Measurements from ENCODE around the gene BORCS5.
"Not testable (repeated sequence)": the region's sequence is repeated elsewhere in the genome, so short reads cannot be mapped to it uniquely, and the experiment has no call there.

BORCS5 gene

DNA sequence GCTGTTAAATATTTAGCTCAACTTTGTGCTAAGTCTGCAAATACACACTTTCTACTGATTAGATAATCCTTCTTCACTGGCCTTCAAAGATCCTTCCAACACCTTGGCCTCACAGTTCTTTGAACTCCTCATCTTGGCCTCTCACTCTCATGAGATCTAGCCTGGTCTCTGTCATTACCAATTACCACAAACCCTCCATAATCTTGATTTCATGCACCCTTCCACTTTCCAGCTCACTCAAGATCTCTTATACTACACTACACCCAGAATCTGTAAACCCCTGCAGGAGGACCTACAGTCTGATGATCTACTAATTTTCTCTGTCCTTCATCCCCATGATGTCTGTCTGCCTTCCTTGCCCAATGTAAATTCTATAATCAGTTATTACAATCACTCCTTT, 134.7 kb downstream of the BORCS5 start:
- FAIRE-seq, result no peak

DNA sequence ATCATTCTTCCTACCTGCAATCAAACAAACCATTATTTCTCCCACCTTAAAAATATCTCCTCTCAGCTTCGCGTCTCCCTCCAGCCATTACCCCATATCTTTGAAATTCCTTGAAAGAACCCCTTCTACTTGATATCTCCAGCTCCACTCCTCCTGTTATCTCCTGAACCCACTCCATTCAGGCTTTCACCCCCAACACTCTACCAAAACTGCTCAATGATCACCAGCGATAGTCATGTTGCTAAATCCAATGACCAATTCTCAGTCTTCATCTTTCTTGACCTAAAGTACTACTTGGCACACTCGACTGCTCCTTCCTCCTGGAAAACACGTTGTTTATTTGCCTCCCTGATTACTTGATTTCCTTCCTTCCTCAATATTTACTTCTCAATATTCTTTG, 135.7 kb downstream of the BORCS5 start:
- no peak for FAIRE-seq

DNA sequence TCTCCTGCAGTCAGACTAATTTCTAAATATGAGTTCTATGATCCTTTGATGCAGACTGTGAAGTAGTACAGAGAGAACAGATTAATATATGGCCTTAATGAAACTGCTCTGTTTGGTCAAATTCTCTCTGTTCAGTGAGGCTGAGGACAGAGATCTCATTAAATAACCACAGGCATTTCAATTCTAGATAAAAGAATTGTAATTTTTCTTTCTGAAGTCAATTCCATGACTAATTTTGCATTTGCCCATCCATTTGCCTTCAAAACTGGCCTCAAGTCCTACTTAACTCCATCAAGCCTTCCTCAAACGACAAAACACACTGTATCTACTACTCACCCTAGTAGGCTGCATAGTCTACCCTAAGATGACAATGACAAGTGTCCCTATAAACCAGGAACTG, 138.7 kb downstream of the BORCS5 start:
- FAIRE-seq, result no peak

DNA sequence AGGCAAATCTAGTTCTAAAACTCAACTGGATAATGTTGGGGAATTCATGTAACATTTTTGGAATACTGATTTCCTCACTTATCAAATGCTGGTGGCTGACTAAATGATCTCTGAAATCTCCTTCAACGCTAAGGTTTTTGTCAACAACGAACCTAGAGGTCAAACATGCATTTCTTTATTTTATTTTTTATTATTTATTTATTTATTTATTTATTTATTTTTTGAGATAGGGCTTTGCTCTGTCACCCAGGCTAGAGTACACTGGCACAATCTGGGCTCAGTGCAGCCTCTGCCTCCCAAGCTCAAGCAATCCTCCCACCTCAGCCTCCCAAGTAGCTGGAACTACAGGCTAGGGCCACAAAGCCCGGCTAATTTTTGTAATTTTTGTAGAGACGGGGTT, 141.3 kb downstream of the BORCS5 start:
- FAIRE-seq, result no peak

DNA sequence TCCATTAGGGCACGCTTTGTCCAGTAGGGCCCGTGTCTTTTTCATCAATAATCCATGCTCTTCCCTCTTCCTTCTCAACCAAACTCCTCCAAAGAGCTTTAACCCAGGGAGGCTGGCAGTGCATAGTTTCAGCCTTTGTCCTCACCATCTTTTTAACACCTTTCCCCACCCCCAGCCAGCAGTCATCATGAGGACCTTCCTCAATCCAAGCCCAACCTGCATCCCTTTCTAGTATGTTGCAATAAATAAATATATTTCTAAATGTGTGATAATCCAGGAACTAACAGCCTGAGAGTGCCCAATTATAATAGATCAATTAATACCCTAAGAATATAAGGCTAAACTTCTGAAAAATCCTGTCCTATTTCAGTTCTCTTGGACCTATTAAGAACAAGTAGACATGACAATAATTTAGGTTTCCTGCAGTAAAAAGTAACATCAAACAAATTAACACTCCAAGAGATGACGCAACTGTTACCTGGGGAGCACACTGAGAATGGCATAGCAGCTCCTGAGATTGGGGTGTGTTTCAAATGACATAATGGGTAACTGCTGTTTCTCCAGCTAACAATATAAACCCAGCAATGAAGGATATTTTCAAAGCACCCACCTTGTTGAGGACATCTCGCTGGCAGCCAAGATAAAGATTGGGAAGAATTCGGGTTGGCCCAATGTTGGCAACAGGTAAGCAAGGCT, 143.2 kb downstream of the BORCS5 start:
- FAIRE-seq, result no peak

DNA sequence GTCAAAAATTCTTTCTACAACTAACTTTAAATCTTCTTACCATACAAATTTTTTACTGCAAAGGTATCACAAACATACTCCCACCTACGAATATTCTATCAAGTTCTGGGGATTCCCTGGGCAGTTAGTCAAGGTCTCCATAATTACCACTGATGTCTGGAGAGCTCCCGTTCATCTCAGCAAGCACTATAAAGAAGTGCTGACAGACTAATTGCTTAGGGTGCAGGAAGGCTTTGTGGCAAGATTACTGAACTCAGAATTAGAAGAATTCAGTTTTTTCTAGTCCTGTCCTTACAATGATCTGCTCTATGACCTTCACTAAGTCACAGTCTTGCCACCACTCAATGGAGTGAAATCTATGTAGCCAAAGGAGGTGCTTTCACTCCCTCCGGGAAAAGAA, 144.2 kb downstream of the BORCS5 start:
- FAIRE-seq, result no peak

DNA sequence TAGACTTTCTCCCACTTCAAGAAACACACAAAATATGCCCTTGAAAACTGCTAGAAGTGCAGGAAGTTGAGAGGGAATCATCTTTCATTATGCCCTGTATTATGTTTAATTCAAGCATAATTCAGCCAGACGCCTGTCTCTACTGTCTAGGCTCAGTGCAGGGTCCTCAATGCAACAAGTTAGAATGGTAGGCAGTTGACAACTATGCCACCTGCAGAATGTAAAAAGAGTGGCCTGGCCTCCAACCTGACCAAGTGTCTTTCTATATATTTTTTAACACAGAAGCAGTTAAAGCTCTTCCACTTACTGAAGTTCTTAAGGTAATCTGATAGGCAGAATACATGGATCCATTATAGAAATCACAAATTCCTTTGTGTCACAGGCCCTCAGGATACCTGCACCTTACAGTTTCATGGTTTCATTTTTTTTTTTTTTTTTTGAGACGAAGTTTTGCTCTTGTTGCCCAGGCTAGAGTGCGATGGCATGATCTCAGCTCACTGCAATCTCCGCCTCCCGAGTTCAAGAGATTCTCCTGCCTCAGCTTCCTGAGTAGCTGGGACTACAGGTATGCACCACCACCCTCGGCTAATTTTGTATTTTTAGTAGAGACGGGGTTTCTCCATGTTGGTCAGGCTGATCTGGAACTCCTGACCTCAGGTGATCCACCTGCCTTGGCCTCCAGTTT, 145.4 kb downstream of the BORCS5 start:
- not testable (repeated sequence) for FAIRE-seq

DNA sequence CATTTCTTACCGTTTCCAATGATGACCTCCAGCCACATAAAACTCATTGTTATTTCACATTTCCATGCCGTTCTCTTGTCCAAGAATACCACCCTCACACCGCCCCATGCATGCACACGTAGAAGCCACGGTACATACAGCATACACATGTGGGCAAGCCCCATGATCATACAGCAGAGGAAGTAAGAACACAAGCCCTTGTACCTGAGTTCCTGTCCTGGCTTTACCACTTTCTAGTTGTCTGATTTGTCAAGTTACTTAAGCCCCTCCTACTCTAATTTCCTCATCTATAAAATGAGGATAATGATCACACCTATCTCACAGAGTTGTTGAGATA, 145.9 kb downstream of the BORCS5 start:
- FAIRE-seq, result no peak

DNA sequence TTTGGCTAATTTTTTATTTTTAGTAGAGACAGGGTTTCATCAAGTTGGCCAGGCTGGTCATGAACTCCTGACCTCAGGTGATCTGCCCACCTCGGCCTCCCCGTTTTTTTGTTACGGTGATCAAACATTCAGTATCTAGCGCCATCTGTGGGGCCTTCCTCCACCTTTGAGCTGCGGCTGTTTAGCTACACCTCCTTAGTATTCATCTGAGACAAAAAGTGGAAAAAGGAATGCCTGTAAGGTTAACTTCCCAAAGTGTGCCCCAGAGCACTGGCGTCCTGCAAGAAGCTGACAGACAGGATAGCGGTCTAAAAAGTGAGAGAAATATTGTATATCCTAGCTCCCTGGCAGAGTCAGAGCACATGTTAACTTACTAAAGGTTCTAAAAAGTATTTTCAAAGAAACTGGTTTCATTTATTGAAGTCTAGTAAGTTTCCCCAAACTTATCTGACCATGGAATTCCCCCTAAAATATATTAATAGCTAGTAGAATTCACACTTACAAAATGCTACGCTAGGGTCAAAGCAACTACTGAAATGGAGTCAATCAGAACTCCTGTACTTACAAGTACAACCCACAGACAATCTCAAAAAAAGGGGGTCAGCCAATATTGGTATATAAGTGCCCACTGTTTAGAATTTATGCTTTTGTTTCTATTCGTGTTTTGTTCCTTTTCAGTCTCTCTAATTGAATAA, 146.7 kb downstream of the BORCS5 start:
- no peak for FAIRE-seq

DNA sequence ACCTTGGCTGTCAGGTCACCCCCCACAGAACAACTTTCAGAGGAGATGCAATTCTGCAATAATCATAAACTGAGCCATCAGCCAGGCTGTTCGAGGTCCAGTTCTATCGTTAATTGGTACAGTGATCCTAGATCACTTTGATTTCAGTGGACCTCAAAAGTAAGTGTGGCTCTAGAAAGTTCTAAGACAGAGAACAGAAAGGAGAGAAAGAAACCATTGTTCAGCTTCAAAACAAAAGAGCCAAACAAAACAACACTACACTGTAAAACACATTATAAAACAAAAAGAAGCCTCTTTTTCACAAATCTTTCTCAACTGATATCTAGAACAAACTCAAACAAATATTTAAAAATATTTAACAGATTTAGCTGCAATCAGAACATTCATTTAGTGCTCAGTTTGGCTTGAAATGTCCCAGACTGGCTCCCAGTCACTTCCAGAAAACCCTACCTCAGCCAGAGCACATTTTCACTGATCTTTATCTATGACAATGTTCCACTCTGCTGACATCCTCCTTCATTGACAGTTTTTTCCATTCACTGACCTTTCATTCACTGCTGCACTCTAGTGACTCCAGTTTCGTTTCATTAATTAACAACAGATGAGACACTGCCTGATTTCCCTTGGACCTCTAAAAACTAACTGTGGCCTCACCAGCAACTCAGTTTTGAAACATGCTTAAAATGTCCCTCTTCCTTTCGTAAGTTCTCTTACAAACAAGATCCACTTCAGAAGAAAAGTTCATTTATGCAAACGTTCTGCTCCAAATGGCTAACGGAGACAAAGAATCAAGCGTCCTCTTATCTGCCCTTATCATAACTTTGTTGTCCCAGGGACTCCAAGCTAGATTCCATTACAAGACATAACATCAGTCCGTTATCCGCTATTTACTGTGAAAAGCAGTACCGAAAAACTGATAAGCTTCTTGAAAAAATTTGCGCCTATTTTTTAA, 148.9 kb downstream of the BORCS5 start:
- FAIRE-seq, result peak; percentile 33

DNA sequence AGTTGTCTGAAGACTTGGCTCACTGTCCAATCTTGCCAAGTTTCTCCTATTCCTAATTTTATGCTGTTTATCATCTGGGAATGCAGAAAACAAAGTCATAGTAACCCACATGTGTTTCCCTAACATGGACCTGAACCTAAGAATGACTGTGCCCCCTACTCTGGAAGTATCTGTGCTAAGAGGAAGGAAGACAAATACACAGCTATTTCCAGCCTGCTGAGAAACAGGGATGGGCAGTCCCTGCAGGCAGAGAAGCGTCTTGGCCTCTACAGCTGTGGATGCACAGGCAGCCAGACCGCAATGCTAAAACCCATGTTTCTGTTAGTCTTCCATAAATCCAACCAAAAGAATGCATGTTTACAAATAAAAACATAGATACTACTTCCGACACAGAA, 149.6 kb downstream of the BORCS5 start:
- FAIRE-seq, result no peak

DNA sequence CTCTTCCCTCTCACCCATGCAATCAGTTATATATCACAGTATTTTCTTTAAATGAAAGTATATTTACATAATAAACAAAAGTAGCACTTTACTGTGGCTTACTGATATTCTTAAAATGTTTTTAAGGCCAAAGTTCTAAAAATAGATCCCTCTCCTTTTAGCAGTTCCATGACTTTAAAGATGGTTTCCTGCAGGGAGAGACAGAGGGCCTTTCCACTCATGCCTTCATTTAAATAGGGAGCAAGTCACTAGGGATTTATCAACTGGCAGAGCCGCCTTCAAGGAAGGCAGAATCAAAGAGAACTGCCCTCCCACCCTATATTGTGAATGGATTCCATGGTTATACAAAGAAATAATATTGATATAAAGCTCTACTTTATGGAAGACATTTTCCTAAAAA, 150.2 kb downstream of the BORCS5 start:
- no peak for FAIRE-seq

DNA sequence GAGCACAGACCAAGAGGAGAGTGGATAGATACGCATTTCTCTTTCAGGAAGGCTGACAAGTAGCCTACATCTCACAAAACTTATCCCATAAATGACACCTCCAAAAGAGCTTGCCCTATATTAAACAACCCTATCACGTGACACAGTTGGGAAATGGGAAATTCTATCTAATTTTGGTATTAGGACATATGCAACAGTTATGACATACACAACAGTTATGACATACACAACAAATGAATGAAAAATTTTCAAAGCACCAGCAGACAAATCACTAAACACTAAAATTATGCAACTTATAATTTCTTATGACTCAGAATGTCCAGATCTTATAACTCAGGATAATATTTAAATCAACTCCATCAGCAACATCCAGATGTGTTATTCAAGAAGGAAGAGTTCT, 151.7 kb downstream of the BORCS5 start:
- no peak for FAIRE-seq

DNA sequence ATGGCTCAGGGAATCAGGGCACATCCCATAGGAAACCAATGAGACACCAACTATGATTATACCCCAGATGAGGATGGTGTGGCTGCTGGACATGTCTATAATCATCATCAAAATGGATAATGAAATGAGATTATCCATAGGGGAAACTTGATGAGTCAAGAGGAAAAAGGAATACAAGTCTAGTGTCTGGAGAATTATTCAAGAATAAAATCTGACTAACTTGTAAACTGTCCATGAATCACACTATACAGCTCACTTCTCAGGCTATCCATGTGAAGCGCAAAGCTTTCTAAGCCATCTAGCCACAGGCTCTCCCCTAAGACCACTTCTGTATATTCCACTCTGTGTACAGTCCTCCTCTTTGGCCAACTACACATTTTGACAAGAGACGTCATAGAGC, 153.3 kb downstream of the BORCS5 start:
- no peak for FAIRE-seq

DNA sequence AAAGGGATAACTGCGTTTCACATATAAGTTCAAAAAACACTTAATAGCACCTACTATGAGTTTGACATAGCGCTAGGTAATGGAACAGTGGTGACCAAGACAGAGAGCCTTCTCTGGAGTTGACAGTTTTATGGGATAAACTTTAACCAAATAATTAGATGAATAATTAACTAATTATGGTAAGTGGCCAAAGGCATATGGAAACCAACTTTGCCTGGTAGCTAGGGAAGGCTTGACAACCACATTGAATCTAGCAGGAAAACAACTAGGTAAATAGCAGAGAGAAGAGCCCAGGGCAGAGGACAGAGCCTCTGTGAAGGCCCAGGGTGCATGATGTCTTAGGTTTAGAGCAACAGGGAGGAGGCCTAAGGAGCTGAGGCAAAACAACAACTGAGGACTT, 153.7 kb downstream of the BORCS5 start:
- FAIRE-seq, result peak; percentile 81

DNA sequence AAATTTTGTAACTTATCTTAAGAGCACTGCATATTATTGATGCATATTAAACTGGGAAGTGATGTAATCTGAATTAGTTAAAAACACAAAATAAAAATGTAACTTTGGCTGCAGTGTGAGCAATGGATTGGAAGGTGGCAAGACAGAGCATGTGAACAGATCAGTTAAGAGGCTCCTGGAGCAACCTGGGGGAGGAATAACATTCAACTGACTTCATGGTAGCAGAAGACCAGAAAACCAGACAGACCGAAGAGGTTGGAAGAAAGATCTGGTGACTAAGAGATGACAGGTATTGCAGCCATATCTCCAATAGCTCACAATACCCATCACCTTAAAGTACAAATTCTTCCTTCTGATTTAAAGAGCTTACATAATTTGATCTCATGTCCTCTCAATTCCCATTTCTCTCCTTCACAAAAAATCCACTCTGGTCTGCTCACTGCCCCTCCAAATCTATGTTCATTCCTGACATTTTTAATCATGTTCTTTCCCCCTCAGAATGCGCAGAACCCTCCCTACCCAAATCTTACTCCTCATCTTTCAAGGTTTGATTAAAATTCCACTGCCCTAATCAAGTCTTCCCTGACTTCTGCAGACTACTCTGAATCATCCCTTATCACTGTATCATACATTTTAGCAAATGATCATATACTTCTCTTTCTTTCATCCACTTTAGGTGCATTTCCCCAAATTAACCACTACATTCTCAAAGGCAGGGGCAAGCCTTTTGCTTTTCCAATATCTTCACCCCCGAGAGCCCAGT, 154.3 kb downstream of the BORCS5 start:
- peak; percentile 27 for FAIRE-seq

DNA sequence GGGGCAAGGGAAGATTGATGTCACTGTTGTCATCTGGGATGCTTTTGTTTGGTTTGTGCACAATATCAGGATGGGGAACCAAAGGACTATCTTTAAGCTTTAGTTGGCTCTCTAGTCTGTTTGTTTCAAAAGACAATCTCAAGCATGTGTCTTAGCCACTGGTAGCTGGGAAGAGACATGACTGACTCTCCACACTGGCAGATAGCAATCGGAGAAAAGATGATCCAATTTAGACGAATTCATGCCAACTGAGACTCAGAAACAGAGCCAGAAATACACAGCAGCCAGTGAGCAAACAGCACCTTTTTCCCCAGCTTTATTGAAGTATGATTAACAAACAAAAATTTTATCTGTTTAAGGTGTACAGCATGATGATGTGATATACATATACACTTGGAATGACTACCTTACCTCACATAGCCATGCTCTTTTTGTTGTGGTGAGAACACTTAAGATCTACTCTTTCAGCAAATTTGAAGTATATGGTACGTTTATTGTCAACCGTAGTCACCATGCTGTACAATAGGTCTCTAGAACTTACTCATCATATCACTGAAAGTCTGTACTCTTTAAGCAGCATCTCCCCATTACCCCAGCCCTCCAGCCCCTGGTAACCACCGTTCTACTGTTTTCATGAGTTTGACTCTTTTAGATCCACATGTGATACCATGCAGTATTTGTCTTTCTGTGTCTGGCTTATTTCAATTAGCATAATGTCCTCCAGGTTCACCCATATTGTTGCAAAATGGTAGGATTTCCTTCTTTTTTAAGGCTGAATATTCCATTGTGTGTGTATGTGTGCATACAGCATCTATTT, 155.2 kb downstream of the BORCS5 start:
- no peak for FAIRE-seq

DNA sequence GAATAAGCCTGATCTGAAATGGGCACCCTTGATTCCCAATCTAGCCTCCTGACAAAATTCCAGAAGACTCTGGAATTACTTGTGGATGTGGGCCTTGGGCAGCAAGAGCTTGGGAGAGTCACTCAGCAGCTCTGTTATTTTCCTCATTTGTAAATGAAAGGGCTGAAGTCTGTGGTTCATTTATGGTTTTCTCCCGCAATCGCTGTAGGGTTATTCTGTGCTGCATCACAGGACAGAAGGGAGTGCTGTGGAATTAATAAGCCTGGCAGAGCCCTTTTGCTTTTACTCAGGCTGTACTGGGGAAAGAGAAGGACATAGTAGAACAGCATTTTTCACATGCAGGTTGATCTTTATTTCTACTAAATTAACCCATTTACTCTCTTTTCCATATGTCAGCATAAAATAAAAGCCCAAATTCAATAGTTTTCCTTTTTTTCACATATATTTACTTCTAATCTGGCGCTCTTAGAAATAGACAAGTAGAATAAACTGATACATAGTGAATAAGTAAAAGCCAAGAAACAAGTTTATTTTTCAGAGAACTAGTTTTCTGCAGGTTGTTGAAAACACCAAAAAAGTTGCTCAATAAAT, 156.6 kb downstream of the BORCS5 start:
- FAIRE-seq, result no peak

DNA sequence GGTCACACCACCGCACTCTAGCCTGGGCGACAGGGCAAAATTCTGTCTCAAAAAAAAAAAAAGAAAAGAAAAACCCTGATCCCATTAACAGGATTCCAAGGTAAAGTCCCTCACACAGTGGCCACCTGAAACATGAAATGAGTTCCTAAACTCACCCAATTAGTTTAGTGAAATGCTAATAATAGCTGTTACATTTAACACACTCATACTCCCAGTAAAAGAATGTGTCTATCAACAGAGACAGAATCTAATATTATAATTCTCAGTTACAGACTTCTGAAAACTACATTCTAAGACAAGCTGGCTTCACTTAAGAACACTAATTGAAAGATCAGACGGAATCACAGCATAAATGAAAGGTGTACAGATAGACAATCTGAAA, 161.6 kb downstream of the BORCS5 start:
- FAIRE-seq, result no peak

DNA sequence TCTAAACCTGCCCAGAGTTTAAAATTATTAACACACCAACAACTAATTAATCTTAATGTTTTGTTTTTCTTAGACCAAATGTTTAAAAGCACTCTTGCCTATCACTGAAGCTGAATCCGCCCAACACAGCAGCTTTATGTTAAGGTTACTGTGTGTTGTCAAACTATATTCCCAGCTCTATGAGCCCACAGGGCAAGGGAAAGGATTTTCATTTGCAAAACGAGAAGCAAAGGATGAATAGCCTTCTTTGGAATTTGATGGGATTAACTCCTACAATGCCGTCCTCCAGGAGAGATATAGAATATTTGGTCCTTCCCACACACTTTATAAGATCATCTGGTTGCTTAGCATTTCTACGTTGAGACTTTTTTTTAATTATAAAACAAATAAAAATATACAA, 162.0 kb downstream of the BORCS5 start:
- peak; percentile 24 for FAIRE-seq
